OCI-LY1 (cell line): Measurements from ENCODE around the gene PNPLA4.

Experiments used
- EZH2 ChIP-seq: fragments of 200-600 bp; sonication (generic), shearing (Covaris generic); IDR thresholded peaks from 2 replicates; pipeline ENCODE4 v1.8.0; 2017; ENCODE audit warnings: borderline replicate concordance, mixed run types, mild to moderate bottlenecking, antibody characterized with exemption, low read length, moderate library complexity, mixed read lengths
- TF ChIP-seq, protein P1 (sequence below): fragments of 200-600 bp; sonication (generic), shearing (Covaris generic); IDR thresholded peaks from 2 replicates; pipeline ENCODE4 v1.5.1; 2017; ENCODE audit warnings: mild to moderate bottlenecking, antibody characterized with exemption, low read length, moderate library complexity, mixed read lengths

DNA sequence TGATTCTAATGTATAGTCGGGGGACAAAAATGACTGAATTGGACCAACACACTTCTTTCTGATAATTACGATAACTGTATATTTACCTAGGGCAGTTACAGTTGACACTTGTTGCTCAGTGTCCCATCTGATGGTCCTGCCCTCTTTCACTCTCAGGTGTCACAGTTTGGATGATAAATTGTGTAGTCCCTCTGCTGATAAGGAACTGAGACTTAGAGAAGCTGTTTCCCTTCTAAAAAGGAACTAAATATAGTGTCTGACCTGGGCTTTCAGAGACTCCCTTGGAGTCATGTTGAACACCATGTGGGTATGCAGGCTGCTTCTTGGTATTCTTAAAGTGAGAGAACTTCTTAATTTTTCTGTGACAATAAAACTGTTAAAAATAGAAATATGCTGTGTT is 23.7 kb upstream of the PNPLA4 start:
- TF ChIP-seq, protein P1, sequence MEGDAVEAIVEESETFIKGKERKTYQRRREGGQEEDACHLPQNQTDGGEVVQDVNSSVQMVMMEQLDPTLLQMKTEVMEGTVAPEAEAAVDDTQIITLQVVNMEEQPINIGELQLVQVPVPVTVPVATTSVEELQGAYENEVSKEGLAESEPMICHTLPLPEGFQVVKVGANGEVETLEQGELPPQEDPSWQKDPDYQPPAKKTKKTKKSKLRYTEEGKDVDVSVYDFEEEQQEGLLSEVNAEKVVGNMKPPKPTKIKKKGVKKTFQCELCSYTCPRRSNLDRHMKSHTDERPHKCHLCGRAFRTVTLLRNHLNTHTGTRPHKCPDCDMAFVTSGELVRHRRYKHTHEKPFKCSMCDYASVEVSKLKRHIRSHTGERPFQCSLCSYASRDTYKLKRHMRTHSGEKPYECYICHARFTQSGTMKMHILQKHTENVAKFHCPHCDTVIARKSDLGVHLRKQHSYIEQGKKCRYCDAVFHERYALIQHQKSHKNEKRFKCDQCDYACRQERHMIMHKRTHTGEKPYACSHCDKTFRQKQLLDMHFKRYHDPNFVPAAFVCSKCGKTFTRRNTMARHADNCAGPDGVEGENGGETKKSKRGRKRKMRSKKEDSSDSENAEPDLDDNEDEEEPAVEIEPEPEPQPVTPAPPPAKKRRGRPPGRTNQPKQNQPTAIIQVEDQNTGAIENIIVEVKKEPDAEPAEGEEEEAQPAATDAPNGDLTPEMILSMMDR: no peak
- no peak for TF ChIP-seq EZH2
